Frontal cortex (tissue), 4 donors: ENCODE results near the gene BICDL2. TPM values are rescaled to one million over a fixed set of nuclear protein-coding genes. Genes with fewer than 3 reads are reported as not detected.
"Not testable (repeated sequence)": the region's sequence is repeated elsewhere in the genome, so short reads cannot be mapped to it uniquely, and the experiment has no call there.

Experiments
- DNase-seq, 2 donors: peaks; one replicate each; pipeline ENCODE4 v3.0.0; 2012; ENCODE audit warnings: low spot score in 2 of 2
- FAIRE-seq: peaks from 2 replicates; lab custom pipeline; 2012; peaks lifted over from hg19 to GRCh38; lab: Jason Lieb, UNC
- total RNA-seq: library from RNA; depleted of rRNA; stranded (reverse); fragments of >200 nt; gene quantifications from one replicate; pipeline ENCODE4 v1.2.3, GENCODE V29; 2014
- donor health status: control.
- donor health status: control.
- donor health status: control.

Gene BICDL2
- total RNA-seq, 1 donor from 2014 or later = not detected

DNA sequence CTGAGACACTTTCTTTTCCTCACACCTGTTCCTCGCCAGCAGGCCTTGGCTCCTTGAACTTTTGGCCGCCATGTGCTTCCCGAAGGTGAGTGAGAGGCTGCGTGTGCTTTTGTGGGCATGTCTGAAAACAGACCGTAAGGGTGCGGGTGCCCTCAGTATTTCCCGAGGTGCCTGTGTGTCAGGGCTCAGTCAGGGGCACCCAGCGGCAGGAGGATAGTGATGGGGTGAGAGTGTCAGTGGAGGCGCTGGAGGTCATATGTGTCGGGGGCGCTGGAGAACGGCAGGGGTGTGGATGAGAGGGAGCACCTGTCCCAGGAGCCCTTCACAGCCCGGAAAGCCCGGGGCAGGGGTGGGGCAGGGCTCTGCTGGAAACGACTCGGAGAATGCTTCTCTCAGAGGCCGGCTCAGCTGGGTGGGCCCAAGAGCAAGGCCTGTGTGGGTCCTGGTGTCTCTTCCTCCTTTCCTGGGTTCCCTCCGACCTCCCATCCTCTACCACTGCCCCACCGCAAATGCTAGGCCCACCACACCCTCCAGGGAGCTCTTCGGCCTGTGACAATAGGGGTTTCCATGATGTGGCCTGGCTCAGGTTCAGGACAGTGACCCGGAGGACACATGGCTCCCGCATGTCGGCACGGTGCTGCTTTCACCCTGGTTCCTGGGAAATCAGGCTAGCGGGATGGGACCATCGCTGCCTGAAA is 29.1 kb upstream of the BICDL2 start:
- FAIRE-seq = no peak
- DNase-seq = no peak

GRCh38 chr16:3065069-3065741 is 28.5 kb upstream of the BICDL2 start, which contains the start of gene IL32:
Gene IL32 (plus strand): TSS chr16:3065640. CDS start chr16:3065812, 172 bp downstream.
- DNase-seq (no peak), FAIRE-seq (no peak)

GRCh38 chr16:3063625-3064386 is 27.1 kb upstream of the BICDL2 start:
- FAIRE-seq (no peak), DNase-seq (no peak)

DNA sequence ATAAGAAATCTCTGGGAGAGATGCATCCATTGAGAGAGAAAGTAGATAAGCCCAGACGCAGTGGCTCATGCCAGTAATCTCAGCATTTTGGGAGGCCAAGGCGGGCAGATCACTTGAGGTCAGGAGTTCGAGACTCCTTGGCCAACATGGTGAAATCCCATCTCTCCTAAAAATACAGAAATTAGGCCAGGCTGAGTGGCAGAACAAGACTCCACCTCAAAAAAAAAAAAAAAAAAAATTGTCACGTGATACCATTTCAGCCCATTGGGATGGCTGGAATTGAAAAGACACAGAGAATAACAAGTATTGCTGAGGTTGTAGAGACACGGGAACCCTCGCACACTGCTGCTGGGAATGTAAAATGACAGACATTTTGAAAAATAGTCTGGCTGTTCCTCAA is 25.8 kb upstream of the BICDL2 start:
- no peak for DNase-seq
- no peak for FAIRE-seq

DNA sequence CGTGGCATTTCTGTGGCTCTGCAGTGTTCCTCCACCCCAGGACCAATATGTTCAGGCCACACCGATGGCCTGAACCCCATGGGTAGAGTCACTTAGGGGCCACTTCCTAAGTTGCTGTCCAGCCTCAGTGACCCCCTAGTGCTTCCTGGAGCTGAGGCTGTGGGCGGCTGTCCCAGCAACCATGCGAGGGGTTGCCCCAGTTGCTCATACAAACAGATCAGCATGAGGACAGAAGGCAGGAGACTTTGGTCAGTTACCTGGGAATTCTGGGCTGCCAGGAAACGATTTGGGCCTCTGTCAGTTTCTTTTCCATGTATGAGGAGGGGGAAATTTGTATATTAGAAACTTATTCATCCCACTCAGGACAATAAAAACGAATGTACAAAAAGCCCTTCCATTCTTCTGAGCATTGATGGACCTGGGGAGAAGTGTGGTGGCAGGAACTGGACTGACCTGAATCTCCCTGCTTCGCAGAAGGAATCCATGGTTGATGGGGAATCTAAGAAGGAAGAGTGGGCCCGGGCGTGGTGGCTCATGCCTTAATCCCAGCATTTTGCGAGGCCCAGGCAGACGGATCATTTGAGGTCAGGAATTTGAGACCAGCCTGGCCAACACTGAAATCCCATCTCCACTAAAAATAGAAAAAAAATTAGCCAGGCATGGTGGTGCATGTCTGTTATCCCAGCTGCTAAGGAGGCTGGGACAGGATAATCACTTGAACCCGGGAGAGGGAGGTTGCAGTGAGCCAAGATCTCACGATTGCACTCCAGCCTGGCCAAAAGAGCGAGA is 23.8 kb upstream of the BICDL2 start:
- no peak for FAIRE-seq
- DNase-seq = no peak

DNA sequence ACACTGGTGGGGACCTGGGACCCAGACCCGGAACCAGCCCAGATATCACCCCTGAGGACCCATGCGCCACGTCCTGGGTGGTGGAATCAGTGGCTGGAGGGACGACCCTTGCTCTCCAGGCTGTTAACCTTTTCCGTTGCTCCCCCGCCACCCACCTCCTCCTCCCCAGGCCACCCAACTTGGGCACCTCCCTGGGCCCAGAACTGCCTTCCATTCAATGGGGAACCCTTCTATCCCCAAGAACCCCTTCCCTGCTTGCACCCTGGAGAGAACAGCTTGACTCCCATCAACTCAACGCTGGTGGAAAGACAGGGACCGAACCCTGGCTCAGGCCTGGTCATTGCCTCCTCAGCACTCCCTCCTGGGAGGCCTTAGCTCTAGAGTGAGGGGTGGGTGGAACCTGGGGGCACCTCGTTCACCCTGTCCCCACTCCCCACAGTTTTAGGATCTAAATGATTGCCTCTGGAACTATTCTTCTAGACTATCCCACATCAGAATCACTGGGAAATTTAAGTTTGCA is 23.0 kb upstream of the BICDL2 start:
- FAIRE-seq (no peak), DNase-seq (peak in 1 of 2 donors; percentile 42)

DNA sequence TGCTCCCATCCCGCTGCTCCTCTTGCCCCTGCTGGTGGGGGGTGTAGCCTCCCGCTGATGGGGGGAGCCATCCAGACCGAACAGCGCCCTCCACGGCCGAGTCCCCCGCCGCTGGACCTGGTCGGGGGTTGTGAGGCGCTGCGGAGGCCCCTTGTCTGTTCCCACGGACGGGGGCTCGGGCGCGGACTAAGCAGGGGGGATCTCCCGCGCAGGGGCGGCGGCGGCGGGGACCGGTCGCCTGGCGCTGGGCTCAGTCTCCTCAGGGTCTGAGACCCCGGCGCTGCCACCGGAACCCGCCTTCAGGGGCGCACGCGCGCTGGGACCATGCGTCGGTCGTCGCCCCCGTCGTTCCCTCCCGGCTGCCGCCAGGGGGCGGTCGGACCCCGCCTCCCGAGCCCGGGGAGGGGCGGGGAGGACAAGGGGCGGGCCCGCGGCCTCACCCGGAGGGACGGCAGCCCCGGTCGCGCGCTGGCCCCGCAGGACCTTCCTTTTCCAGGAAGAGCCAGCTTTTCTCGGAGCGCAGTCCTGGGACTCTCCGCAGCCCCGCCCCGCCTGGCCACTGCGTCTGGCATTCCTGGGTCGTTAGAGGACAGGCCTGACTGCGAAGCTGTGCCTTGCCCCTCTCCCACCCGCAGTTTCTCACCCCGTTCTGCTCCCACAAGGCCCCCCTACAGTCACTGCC is 22.4 kb upstream of the BICDL2 start:
- DNase-seq = peak; percentile 91 to 96
- no peak for FAIRE-seq

- FAIRE-seq (no peak), DNase-seq (peak in 1 of 2 donors; percentile 61)
Measured at GRCh38 chr16:3058139-3059030, 21.6 kb upstream of the BICDL2 start.

DNA sequence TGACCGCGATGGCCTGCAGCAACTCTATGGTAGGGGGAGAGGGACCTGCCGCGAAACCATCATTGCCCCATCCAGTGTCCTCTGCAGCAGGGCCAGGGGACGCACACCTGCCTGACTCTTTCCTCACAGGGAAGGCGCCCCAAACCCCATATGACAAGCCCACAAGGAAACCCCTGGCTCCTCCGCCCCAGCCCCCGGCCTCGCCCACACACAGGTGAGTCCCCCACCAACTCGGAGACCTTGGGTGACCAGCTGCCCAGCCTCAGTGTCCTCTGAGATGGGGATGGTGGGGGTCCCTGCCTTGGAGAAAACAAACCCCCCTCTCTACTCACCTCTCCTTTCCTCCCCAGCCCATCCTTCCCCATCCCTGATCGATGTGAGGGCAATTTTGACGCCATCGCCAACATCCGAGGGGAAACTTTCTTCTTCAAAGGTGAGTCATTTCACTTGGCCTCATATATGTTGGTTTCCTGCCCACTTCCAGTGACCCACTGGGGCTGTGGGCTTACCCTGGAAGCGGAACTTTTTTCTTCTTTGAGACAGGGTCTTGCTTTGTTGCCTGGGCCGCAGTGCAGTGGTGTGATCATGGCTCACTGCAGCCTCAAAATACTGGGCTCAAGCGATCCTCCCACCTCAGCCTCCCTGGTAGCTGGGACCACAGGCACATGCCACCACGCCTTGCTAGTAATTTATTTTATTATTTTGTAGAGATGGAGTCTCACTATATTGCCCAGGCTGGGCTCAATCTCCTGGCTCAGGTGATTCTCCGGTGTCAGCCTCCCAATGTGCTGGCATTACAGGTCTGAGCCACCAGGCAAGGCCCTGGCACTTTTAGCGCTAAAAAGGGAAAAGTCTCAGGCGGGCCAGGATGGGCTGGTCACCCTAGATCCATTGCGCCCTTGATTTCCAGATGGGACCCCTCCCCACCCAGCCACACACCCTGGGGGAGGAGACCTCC is 20.7 kb upstream of the BICDL2 start:
- DNase-seq (no peak), FAIRE-seq (no peak)

GRCh38 chr16:3056336-3057180 is 19.8 kb upstream of the BICDL2 start:
- no peak for FAIRE-seq
- no peak for DNase-seq

DNA sequence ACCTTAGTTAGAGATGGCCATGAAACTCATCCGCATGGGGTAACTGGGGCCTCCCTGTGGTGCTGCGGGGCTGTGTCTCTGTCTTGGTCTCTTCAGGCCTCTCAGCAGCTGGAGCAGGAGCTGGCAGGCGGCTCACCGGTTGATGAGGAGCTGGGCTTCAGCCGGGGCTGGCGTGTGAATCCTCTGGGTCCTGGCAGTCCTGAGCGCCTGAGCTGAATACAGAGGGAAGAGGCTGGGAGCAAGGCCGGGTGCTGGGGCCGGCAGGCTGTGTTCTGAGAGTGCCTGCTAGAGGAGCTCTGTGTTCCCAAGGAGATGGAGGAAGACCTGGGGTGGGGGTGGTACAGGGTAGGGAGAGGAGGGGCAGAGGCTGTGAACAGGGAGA is 19.0 kb upstream of the BICDL2 start:
- DNase-seq, FAIRE-seq: not testable (repeated sequence)

DNA sequence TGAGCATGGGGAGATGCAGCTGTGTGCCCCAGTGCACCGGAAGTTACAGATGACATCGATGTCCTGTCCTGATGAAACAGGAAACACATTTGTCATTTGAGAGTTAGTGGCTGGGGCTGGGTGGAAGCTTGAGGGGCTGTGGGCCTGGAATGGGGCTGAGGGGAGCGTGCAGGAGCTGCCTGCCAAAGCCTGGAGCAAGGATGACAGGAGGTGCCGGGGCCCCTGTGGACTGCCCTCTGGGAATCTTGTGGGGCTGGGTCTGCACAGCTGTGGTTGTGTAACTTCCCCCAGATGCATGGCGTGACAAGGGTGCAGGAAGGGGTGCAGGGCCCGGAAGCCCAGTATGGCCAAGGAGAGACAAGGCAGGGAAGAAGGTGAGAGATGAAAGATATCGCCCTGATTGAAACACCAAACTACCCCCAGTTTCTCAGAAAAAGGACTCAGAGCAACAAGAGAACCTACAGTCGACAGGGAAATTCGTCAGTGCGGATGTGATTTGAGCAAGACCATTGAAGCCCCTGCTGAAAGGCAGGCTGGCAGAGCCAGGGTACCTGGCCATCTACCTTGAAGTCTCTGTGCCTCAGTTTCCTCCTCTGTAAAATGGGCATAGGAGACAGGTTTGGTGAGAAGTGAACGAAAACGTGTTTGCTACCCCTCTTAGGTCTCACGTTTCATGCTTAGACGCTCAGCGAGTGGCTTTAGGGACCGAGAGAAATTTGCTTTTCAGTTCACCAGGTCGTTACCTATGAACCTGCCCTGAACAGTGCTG is 18.4 kb upstream of the BICDL2 start:
- DNase-seq = no peak

DNA sequence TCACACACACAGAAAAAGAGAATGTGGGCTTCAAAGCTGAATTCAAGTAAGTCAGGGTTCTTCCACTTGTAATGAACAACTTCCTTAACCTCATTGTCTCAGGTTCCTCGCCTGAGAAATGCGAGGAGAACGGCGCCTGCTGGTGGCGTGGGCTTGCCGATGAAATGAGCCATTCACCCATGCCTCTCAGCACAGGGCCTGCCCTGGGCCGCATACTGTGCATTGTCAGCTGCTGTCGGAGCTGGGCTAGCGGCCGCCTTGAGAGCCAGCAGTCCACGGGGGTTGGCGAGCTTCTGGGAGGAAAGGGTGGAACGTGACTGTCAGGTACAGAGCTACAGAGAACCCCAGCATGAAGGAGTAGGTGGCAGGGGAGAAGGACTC is 16.6 kb upstream of the BICDL2 start:
- not testable (repeated sequence) for DNase-seq, FAIRE-seq

More for the DNA sequence above, 18.4 kb upstream of the BICDL2 start:
- FAIRE-seq = no peak

DNA sequence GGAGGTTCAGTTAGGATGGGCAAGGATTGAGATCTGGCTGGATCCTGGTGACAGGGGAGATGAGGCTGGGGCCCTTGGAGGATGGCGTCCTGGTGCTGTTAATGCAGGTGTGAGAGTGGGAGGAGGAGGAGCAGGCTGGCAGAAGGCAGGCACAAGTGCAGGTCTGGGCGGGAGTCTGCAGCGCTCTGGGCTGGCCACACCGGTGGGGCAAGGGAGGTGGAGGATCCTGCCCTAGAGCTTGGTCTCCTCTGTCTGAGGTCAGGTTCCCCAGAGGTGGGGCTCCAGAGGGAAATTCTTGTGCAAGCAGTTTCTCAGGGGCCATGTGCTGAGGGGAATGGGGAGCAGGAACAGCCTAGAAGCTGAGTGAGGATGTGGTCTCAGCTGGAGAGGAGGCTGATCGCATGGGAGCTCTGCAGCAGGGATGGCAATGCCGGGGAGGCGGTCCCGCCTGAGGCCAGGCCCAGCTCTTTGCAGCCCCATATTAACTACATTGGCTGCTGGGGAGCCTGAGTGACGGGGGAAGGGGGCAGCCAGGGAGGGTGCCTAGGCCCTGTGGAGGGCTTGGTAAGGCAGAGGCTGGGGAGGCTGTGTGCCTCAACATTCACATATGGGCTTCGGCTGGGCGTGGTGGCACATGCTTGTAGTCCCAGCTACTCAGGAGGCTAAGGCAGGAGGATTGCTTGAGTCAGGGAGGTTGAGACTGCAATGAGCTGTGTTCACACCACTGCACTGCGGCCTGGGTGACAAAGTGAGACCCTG is 16.0 kb upstream of the BICDL2 start:
- DNase-seq, FAIRE-seq: not testable (repeated sequence)

DNA sequence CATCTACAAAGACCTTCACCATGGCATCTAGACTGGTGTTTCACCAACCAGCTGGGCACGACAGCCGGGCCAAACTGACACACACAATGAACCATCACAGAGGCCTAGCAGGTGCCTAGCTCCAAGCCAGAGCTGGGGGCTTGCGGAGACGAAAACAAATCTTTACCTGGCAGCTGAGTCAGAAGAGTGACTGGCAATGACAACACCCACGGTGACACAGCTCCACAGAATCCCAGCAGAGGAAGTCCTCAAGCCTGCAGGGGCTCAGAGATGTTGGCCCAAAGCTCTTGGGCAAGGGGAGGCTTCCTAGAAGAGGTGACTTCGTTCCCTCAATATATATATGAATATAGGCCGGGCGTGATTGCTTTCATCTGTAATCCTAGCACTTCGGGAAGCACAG is 14.8 kb upstream of the BICDL2 start:
- FAIRE-seq (no peak), DNase-seq (no peak)
